ENCODE results near the gene PTPRN2. TPM values are rescaled to one million over a fixed set of nuclear protein-coding genes. Genes with fewer than 3 reads are reported as not detected.
"Not testable (repeated sequence)": the region's sequence is repeated elsewhere in the genome, so short reads cannot be mapped to it uniquely, and the experiment has no call there.

PTPRN2 gene
- polyA plus RNA-seq, 1 donor, result 5.7 TPM

DNA sequence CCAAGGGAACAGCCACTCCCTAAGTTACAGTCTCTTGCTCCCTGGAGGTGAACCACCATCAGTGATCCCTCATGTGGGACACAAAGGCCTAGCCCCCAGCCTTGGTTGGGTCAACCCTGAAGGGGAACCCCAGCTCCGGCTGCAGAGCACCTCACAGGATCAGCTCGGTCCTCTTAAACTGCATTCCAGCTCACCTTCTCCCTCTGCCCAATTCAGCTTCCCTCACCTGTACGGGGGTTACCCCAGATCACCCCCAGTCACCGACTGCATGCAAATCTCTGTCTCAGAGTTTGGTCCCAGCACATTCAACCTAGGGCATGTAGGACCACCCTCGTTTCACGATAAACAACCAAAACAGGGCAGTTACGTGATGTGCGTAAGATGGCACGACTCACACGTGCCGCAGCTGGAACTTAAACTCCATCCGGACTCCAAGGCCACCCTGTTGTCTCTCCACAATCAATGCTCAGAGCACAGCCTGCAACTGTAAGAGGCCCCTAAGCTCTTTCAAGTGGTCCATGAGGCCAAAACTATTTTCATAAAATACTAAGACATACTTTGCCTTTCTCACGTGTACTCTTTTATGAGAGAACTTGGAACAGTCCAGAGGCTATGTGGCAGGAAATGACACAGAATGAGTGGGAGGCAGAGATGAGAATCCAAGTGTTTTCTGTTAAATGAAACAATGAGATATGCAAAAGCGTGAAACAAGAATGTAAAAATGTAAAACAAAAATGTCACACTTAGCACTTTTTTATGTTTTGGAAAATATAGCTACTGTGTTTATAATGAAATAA lies 285.2 kb downstream of the PTPRN2 start:
- DNase-seq, result no peak

GRCh38 chr7:158301207-158301606 lies 286.4 kb downstream of the PTPRN2 start:
- DNase-seq, result no peak

- no peak for DNase-seq
Measured at GRCh38 chr7:158300427-158300826, 287.2 kb downstream of the PTPRN2 start.

DNA sequence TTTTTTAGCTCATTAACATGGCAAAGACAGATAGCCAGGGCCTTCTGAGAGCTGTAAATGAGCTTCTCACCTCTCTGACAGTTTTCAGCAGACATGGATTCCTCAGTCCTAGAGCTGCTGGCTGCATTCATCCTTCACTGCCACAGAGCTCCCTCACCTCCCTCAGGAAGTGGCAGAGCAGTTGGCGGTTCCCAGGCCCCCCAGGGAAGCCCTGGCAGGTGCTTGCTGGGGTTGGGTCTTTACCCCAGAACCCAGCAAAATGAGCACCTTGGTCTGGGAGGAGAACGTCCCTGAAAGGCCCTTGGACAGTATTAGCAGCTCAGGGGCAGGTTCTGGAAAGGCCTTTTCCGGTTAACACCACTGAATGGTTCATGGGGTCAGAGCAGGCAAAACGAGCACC lies 288.0 kb downstream of the PTPRN2 start:
- DNase-seq, result no peak

DNA sequence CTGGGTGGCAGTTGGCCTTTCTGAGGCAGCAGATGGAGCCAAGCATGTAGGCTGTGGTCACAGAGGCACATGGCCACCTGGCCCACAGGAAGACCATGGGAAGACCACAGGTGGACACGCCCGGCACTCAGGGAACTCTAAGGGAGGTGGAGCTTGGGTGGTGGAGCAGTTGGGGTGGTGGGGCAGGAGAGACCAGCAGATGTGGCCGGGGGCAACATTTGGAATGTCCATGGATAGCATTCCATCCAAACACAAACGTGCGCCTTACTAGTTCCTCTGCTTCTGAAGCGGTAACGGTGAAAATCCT lies 290.9 kb downstream of the PTPRN2 start:
- no peak for DNase-seq

GRCh38 chr7:158295966-158296797 lies 291.4 kb downstream of the PTPRN2 start:
- no peak for DNase-seq

- not testable (repeated sequence) for DNase-seq
Measured at GRCh38 chr7:158294468-158295215, 293.0 kb downstream of the PTPRN2 start.

DNA sequence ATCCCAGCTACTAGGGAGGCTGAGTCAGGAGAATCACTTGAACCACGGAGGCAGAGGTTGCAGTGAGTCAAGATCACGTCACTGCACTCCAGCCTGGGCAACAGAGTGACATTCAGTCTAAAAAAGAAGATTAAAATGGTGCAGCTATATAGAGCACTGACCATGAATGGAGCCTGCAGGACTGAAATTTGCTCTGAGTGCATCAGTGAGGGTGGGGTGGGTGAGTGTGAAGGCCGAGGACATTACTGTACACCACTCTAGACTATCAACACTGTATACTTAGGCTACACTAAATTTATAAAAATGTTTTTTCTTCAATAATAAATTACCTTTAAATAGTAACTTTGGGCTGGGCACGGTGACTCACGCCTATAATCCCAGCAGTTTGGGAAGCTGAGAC lies 294.7 kb downstream of the PTPRN2 start:
- DNase-seq, result no peak

DNA sequence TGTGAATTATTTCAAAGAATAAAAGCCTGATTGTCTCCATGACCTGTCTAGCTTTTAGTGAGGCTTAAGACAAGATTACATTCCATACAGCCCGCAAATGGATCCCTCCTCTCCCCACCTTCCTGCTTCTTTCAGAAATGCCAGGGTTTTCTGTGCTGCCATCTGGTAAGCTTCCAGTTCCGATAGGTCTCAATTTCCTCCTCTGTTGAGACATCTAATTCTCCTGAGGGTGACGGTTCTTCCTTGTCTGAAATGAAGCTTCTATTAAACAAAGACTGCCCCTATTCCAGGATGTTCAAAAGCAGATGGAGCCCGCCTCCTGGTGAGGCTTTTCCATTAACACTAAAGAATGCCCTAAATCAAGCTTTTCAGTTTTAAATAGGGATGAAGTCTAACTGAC lies 295.6 kb downstream of the PTPRN2 start:
- DNase-seq, result no peak

GRCh38 chr7:158289761-158290523 lies 297.7 kb downstream of the PTPRN2 start:
- no peak for DNase-seq

DNA sequence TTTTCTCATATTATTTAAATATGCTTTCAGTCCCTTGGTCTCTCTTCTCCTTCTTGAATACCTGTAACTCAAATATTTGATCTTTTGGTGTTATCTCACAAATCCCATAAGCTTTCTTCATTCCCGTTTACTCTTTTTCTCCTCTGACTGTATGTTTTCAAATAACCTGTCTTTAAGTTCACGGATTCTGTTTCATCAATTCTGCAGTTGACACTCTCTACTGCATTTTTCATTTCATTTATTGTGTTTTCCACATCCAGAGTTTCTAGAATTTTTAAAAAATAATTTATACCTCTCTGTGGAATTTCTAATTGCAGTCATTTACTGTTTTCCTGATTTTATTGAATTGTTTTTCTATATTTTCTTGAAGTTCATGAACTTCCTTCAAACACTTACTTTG lies 298.4 kb downstream of the PTPRN2 start:
- DNase-seq, result no peak

DNA sequence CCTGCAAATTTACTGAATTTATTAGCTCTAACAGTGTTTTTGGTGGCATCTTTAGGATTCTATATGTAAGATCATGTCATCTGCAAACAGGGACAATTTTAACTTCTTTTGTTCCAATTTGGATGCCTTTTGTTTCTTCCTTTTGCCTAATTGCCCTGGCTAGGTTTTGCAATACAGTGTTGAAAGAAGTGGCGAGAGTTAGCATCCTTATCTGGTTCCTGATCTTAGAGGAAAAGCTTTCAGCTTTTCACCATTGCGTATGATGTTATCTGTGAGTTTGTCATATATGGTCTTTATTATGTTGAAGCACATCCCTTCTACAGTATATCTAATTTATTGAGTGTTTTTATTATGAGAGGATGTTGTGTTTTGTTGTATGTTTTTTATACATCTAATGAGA lies 301.4 kb downstream of the PTPRN2 start:
- no peak for DNase-seq

- no peak for DNase-seq
Measured at GRCh38 chr7:158285383-158285770, 302.2 kb downstream of the PTPRN2 start.

- no peak for DNase-seq
Measured at GRCh38 chr7:158284617-158285382, 302.8 kb downstream of the PTPRN2 start.

GRCh38 chr7:158284121-158284520 lies 303.5 kb downstream of the PTPRN2 start:
- no peak for DNase-seq

DNA sequence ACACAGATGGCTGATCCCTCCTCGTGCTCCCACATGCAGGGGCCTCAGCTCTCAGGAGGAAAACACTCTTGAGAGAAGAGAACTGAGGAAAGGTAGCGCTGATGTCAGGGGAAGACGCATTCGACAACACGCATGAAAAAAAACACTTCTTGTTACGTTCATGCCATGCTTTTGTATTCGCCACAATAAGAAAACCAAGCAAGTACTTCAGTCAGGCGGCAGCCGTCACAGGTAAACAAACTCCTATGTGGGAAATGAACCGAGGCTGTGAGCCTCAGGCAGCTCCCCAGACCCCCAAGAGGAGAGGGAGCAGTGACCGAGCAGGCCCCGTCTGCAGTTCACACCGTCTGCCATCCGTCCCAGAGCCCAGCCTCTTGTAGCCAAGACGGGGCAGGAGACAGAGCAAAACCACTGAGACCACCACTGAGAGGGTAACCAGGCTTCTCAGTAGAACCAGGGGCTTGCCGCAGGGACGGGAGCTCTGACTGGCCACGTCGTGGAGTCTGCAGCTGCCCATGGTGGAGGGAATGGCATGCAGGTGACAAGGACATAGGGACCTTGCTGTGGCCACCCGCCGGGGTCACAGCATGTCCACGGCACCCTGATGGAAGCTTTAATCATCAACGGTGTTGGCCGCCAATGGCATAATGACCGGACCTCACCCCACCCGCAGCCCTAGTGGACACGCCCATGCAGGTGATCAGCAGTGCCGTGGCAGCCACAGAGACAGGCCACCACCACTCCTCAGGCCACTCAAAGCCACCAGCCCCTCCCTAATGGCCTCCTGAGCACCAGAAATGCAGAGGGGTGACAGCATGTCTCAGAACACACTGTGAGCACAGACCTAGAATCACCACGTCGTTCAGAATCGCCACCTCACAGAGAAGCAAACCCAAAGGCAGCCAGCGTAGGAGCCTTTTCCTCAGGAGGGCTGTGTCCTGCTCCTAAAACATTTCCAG lies 304.3 kb downstream of the PTPRN2 start:
- no peak for DNase-seq

GRCh38 chr7:158282461-158283001 lies 305.1 kb downstream of the PTPRN2 start:
- DNase-seq, result peak; percentile 50

DNA sequence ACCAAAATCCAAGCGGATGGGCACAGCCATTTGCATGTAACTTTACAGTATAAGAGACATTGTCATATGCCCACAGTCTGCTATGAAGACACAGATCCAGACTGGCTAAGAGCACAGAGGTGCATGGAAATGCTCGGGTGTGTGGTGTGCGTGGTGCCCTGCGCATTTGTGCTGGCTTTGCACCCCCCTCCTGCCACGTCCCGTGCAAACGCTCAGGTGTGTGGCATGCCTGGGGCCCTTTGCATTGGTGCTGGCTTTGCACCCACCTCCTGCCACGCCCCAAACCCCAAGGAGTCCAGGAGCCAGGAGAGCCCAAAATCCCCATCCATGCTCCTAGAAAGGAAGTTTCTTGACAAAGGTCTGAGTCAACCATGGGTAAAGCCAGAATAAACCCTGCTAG lies 306.2 kb downstream of the PTPRN2 start:
- no peak for DNase-seq

DNA sequence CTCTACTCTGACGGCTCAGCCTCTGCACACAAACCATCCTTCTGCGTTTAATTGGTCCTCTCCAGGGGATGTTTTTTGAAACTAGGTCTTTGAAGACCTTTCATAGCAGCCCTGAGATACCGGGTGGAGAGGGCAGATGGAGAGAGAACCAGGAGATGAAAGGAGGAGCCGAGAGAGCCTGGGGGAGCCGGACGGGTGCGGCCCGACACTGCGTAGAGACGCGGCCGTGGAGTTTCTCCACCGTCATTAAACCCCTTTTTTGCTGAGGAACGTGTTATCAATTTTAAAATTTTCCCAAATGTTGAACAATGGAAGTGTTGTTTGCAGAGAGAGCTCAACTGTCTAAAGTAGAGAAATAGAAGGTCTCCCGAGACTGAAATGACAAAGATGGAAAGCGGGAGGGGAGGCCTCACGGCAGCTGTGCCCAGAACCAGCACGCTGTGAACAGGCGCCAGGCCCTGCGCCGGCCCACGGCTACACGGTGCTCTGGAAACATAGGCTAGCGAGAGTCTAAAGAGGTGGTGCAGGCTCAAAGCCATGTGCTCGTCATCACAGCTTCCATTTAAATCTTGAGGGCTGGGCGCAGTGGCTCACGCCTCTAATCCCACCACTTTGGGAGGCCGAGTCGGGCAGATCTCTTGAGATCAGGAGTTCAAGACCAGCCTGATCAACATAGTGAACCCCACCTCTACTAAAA lies 307.0 kb downstream of the PTPRN2 start:
- no peak for DNase-seq

All from left kidney (tissue), 2 donors.